Activated effector memory CD4-positive, alpha-beta T cell treated with Interleukin-2 at 50 U/mL for 16 hours (primary cell): ENCODE data around the gene GRIK3.
"Not testable (repeated sequence)": the region's sequence is repeated elsewhere in the genome, so short reads cannot be mapped to it uniquely, and the experiment has no call there.

Source experiments
- DNase-seq: peaks from one replicate; pipeline ENCODE4 v3.0.0-alpha.2; 2020

The GRIK3 gene

GRCh38 chr1:36934061-36934460 lies 100.3 kb downstream of the GRIK3 start:
- no peak for DNase-seq

GRCh38 chr1:36927826-36928225 lies 106.5 kb downstream of the GRIK3 start:
- no peak for DNase-seq

GRCh38 chr1:36925251-36925650 lies 109.1 kb downstream of the GRIK3 start:
- DNase-seq, result no peak

GRCh38 chr1:36924282-36924811 lies 110.0 kb downstream of the GRIK3 start:
- no peak for DNase-seq

DNA sequence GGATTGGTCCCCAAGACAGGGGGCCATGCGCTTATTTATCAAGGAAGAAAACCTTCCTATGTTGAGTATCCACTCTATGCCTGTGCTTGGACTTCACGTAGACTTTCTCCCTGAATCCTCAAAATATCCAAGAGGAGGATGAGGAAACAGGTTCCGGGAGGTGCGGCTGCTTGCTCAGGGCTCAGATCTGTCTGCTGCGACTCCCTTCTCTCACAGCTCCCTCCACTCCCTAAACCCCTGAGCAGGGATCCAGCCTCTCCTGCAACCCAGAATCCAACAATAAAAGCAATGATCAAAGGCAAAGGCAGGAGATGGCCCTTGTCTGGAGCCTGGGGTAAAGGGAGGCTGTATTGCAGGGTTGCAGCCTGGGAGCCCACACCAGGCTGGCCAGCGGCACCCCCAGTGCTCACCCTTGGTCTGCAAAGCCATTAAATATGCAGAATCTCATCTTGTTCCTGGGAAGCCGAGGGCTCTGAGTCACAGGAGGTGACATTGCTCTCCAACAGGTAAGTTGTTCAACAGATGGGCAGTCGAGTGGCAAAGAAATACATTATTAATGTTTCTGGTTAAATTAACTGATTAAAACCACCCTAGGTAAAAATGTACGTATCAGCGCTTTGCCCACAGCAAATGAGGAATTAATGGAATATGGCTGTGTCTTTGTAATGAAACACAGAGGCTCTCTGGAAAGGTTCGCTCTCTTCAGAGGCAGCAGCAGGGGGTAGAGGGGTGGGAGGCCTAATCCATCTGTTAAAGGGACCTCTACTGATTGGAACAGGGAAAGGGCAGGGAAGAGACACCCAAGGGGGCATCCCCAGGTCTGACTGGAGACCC lies 111.5 kb downstream of the GRIK3 start:
- no peak for DNase-seq

DNA sequence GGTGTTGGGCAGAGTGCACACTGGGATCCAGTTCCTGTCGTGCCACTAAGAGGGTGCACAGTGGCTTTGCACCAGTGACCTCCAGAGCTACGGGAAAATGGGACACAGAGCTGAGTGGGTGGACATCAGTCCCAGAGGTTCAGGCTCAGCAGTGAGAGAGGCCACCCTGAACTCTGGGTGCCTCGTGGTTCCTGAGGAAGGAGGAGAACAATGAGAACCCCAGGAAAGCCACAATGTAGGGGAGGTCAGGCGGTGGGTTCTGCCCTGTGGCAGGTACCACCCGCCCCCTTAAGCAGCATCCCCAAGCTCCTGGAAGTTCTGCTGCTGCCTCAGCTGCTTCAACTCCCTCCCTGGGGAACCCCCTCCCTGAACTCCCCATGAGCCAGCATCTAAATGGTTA lies 112.2 kb downstream of the GRIK3 start:
- no peak for DNase-seq

- DNase-seq, result no peak
Observed at GRCh38 chr1:36920801-36921405, 113.4 kb downstream of the GRIK3 start.

- no peak for DNase-seq
Observed at GRCh38 chr1:36920371-36920770, 113.9 kb downstream of the GRIK3 start.

- no peak for DNase-seq
Observed at GRCh38 chr1:36919491-36920145, 114.7 kb downstream of the GRIK3 start.

- DNase-seq, result no peak
Observed at GRCh38 chr1:36918604-36919003, 115.7 kb downstream of the GRIK3 start.

- not testable (repeated sequence) for DNase-seq
Observed at GRCh38 chr1:36916542-36916941, 117.8 kb downstream of the GRIK3 start.

DNA sequence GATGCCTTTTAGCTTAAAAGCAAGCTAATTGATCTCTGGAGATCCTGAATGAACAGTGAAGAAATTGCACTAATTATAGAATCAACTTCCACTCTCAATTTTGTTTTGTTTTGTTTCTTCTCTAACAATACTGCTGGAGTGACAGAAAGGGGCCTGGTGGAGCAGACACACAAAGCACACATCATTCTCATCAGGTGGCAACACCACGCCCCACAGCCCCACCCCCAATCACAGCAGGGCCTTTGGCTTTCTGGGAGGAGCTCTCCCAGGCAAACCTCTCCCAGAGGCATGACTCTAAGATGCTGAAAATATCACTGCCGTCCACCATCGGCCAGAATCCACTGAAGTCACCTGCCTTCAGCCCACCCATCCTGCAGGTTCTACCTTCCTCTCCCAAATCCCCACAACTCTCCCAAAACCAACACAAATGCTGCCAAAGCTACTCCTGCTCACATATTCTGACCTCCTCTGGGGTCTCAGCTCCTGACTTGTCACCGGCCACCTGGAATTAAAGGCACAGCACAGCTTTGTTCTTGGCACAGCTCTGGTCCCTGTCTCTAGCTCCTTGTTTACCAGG lies 120.7 kb downstream of the GRIK3 start:
- no peak for DNase-seq

GRCh38 chr1:36913016-36913415 lies 121.3 kb downstream of the GRIK3 start:
- DNase-seq, result no peak

GRCh38 chr1:36912365-36912865 lies 121.9 kb downstream of the GRIK3 start:
- no peak for DNase-seq

DNA sequence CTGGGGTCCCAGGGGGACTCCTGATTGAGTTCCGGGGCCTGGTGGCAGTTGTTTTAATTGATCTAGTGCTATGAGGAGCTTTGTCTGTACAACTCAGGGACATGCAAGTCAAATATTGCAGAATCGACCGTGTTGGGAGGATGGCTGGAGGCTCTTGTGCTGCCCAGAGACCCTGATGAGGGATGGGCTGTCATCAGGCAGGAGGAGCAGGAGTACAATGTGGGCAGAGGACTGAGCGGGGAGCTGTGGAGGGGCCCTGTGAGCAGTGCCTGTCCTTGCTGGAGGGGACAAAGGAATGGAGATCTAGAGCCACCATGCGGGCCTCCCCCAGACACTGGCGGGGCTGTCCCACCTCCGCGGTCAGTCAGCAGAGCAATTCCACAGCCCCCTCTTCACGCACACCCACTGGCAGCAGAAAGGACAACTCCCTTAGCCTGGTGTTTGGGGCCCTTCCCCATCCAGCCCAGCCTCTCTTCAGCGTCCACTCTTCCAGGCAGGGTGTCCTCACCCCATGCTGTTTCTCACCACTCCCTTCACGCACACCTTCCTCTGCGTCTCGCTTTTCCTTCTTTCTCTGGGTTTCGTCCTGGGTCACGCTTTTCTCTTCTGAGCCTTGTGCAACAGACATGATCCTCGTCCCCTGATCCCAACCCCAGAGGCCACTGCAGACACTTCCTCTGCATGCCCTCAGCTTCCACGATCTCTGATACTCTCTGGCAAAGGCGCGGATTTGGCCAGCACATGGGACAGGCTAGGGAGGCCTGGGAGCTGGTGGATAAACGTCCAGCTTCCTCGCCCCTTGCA lies 122.6 kb downstream of the GRIK3 start:
- no peak for DNase-seq

- no peak for DNase-seq
Observed at GRCh38 chr1:36910886-36911540, 123.3 kb downstream of the GRIK3 start.

DNA sequence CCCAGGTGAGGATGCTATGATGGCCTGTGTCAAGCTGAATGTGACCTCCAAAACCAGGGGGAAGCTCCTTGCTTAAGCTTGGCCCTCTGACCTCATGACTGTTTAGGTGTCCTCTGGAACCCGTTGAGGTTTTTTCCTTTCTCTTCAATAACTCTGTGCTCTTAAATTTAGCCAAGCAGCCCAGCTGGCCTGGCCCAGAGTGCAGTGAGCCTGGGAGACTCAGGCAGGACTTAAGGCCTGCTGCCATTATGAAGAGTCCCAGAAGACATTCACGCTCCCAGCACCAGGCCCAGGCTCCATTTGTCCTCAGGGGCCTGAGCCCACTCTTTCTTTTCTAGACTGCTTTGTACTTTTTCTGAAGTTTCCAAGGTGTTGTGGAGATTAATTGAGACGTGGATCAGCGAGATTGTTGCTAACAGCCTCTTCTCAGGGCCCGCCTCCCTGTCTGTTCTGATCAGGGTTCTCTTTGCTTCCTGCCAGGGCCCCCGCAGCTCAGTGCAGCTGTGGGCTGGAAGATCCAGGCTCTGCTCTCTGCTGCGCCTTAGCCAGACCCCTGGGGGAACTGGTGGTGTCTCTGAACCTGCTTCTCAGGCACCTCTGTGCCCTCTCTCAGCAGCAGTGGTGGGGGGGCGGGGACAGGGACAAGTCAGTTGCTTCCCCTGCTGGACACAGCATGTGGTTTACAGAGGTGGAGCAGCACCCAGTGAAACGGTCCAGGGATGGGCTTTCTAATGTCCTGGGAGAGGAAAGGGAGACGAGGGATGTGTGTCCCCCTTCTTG lies 124.2 kb downstream of the GRIK3 start:
- no peak for DNase-seq

- DNase-seq, result not testable (repeated sequence)
Observed at GRCh38 chr1:36909359-36909758, 125.0 kb downstream of the GRIK3 start.

- no peak for DNase-seq
Observed at GRCh38 chr1:36908096-36908495, 126.2 kb downstream of the GRIK3 start.

GRCh38 chr1:36906555-36906954 lies 127.8 kb downstream of the GRIK3 start:
- DNase-seq, result no peak

- DNase-seq, result no peak
Observed at GRCh38 chr1:36905941-36906340, 128.4 kb downstream of the GRIK3 start.
